HCT116 (cell line): ENCODE results near the gene FBXL13. TPM values are rescaled to one million over a fixed set of nuclear protein-coding genes. Genes with fewer than 3 reads are reported as not detected.

Source experiments
- ATAC-seq: fragments of 200-7000 bp; cut with Tn5 transposase; 2 replicates; pipeline ENCODE4 v1.9.1; 2020; ENCODE audit warnings: mild to moderate bottlenecking, moderate library complexity
- BruUV-seq: library from RNA; stranded (reverse); fragments of 400-500 nt; replicated peaks from 2 replicates; lab custom pipeline; 2021; lab: Mats Ljungman, UMichigan
- CTCF ChIA-PET: fragments of 300-600 bp; sonication (Branson Sonifier 250); formaldehyde crosslinking; loops from one replicate; lab custom pipeline; 2021; ENCODE audit warnings: antibody characterized with exemption; lab: Charles Lee
- POLR2A ChIA-PET: fragments of 300-600, 350-600 bp; sonication (Branson Sonifier 250); formaldehyde crosslinking; loops from one replicate; lab custom pipeline; 2021; ENCODE audit warnings: antibody characterized with exemption; lab: Charles Lee
- RAD21 ChIA-PET, 2 experiments: fragments of 300-600 bp; sonication (Branson Sonifier 250); formaldehyde crosslinking; loops; one replicate each; lab custom pipeline; 2023; ENCODE audit warnings: low total read pairs in 2 of 2; ENCODE audit not compliant: uncharacterized antibody in 2 of 2, unreplicated experiment in 2 of 2, low non-redundant PET in 1 of 2; lab: Charles Lee
- DNase-seq: peaks from one replicate; pipeline ENCODE4 v3.0.0-alpha.2; 2010; ENCODE audit warnings: low read depth, low spot score
- H2AFZ ChIP-seq: fragments of 200-600 bp; shearing (Covaris generic), sonication (generic); 2 replicates; pipeline ENCODE4 v1.6.1; 2017; ENCODE audit warnings: low read depth, mixed run types, mixed read lengths, antibody characterized with exemption, low read length; ENCODE audit not compliant: poor library complexity, severe bottlenecking
- H3K27ac ChIP-seq: 2 replicates; pipeline ENCODE4 v1.5.1; 2012; ENCODE audit warnings: low read depth, low read length
- H3K27me3 ChIP-seq: fragments of 200-600 bp; sonication (generic); 2 replicates; pipeline ENCODE4 v1.6.1; 2016; ENCODE audit warnings: mixed run types, low read length, mixed read lengths; ENCODE audit not compliant: insufficient read depth
- H3K36me3 ChIP-seq, 2 experiments: fragments of 200-500 bp in 1 of 2; fragments of 200-600 bp in 1 of 2; sonication (Bioruptor generic) in 1 of 2; sonication (generic) in 1 of 2; 2 replicates each; pipeline versions ENCODE4 v1.5.1 to v1.6.1; 2014 to 2016; ENCODE audit warnings: low read length in 2 of 2, inconsistent platforms in 1 of 2, mixed read lengths in 1 of 2, mixed run types in 1 of 2; ENCODE audit not compliant: insufficient read depth in 2 of 2, control insufficient read depth in 1 of 2
- H3K4me1 ChIP-seq, 2 experiments: fragments of 200-600 bp in 1 of 2; sonication (generic) in 1 of 2; 2 replicates each; pipeline versions ENCODE4 v1.5.1 to v1.6.1; 2012 to 2017; ENCODE audit warnings: low read length in 2 of 2, inconsistent platforms in 1 of 2, mild to moderate bottlenecking in 1 of 2, mixed read lengths in 1 of 2, mixed run types in 1 of 2, moderate library complexity in 1 of 2; ENCODE audit not compliant: insufficient read depth in 2 of 2, control insufficient read depth in 1 of 2
- H3K4me2 ChIP-seq: fragments of 200-600 bp; sonication (generic); 2 replicates; pipeline ENCODE4 v1.6.1; 2017; ENCODE audit warnings: mixed run types, low read length, mixed read lengths
- H3K4me3 ChIP-seq, 2 experiments: fragments of 200-600 bp in 1 of 2; sonication (generic) in 1 of 2; replicated peaks in 1 of 2; 2 replicates each; pipeline ENCODE4 v1.5.1; 2011 to 2016; ENCODE audit warnings: low read length in 2 of 2, control low read depth in 1 of 2, low read depth in 1 of 2, mild to moderate bottlenecking in 1 of 2, mixed read lengths in 1 of 2, mixed run types in 1 of 2
- H3K79me2 ChIP-seq: fragments of 200-600 bp; sonication (generic); 2 replicates; pipeline ENCODE4 v1.6.1; 2017; ENCODE audit warnings: mild to moderate bottlenecking, mixed run types, low read length, moderate library complexity, mixed read lengths; ENCODE audit not compliant: insufficient read depth
- H3K9ac ChIP-seq: fragments of 200-600 bp; sonication (generic); 2 replicates; pipeline ENCODE4 v1.6.1; 2016; ENCODE audit warnings: low read length, mixed read lengths
- H3K9me2 ChIP-seq: fragments of 200-600 bp; sonication (generic), shearing (Covaris generic); 2 replicates; pipeline ENCODE4 v1.6.1; 2017; ENCODE audit warnings: mixed run types, mild to moderate bottlenecking, moderate library complexity; ENCODE audit not compliant: insufficient read depth
- H3K9me3 ChIP-seq, 2 experiments: fragments of 200-500 bp in 1 of 2; fragments of 200-600 bp in 1 of 2; sonication (Bioruptor generic) in 1 of 2; sonication (generic) in 1 of 2; 2 replicates each; pipeline ENCODE4 v1.6.1; 2014 to 2017; ENCODE audit warnings: low read length in 2 of 2, mixed read lengths in 2 of 2, inconsistent platforms in 1 of 2, low read depth in 1 of 2, mild to moderate bottlenecking in 1 of 2, mixed run types in 1 of 2, moderate library complexity in 1 of 2; ENCODE audit not compliant: control insufficient read depth in 1 of 2, insufficient read depth in 1 of 2
- H4K20me1 ChIP-seq: fragments of 200-600 bp; sonication (generic), shearing (Covaris generic); 2 replicates; pipeline ENCODE4 v1.6.1; 2017; ENCODE audit warnings: mixed run types, mild to moderate bottlenecking, moderate library complexity; ENCODE audit not compliant: insufficient read depth
- CBX3 ChIP-seq: IDR thresholded peaks from 2 replicates; pipeline ENCODE4 v1.6.1; 2012; ENCODE audit warnings: low read depth
- EGR1 ChIP-seq: IDR thresholded peaks from 2 replicates; pipeline ENCODE4 v1.6.1; 2012; ENCODE audit warnings: low read depth
- ELF1 ChIP-seq: IDR thresholded peaks from 2 replicates; pipeline ENCODE4 v1.6.1; 2012; ENCODE audit warnings: low read depth, borderline replicate concordance
- EZH2 ChIP-seq: fragments of 200-600 bp; sonication (generic); IDR thresholded peaks from 2 replicates; pipeline ENCODE4 v1.6.1; 2017; ENCODE audit warnings: antibody characterized with exemption, mixed run types
- EZH2phosphoT487 ChIP-seq: fragments of 200-600 bp; IDR thresholded peaks from 2 replicates; pipeline ENCODE4 v1.6.1; 2018; ENCODE audit warnings: antibody characterized with exemption, borderline replicate concordance
- FOSL1 ChIP-seq: IDR thresholded peaks from 2 replicates; pipeline ENCODE4 v1.6.1; 2012; ENCODE audit warnings: low read depth
- JUND ChIP-seq: IDR thresholded peaks from 2 replicates; pipeline ENCODE4 v1.6.1; 2012
- POLR2A ChIP-seq: IDR thresholded peaks from 2 replicates; pipeline ENCODE4 v1.7.0; 2011; ENCODE audit warnings: borderline replicate concordance; ENCODE audit not compliant: insufficient read depth, insufficient read length; ENCODE audit errors: extremely low read depth
- POLR2AphosphoS5 ChIP-seq: IDR thresholded peaks from 2 replicates; pipeline ENCODE4 v1.6.1; 2011; ENCODE audit warnings: mild to moderate bottlenecking, low read depth, low read length, moderate library complexity
- RAD21 ChIP-seq: IDR thresholded peaks from 2 replicates; pipeline ENCODE4 v1.6.1; 2012; ENCODE audit warnings: low read depth, mild to moderate bottlenecking
- SIN3A ChIP-seq: IDR thresholded peaks from 2 replicates; pipeline ENCODE4 v1.6.1; 2012; ENCODE audit warnings: low read depth
- SRF ChIP-seq: IDR thresholded peaks from 2 replicates; pipeline ENCODE4 v1.6.1; 2012; ENCODE audit warnings: low read depth
- TCF7L2 ChIP-seq: IDR thresholded peaks from 2 replicates; pipeline ENCODE4 v1.7.0; 2011; ENCODE audit warnings: borderline replicate concordance, inconsistent platforms; ENCODE audit not compliant: insufficient read depth, insufficient read length; ENCODE audit errors: extremely low read depth
- ZFX ChIP-seq: fragments of 450-650 bp; IDR thresholded peaks from 2 replicates; pipeline ENCODE4 v1.6.1; 2017
- intact Hi-C: fragments of 100-400 bp; cut with micrococcal nuclease; formaldehyde crosslinking; loops from 2 replicates; pipeline ENCODE4 v1.10.0; 2022
- total RNA-seq: library from RNA; stranded (reverse); gene quantifications from one replicate; pipeline ENCODE4 v1.2.1, GENCODE V29; 2021; ENCODE audit not compliant: unreplicated experiment
- TF ChIP-seq, protein P1 (sequence below): IDR thresholded peaks from 2 replicates; pipeline ENCODE4 v1.6.1; 2012; ENCODE audit warnings: low read depth
- TF ChIP-seq, protein P2 (sequence below), 3 experiments: fragments of 200-600 bp in 1 of 3; sonication (generic) in 1 of 3; IDR thresholded peaks in 2 of 3; conservative IDR thresholded peaks in 1 of 3; 2 replicates each; pipeline ENCODE4 v1.5.1; 2012 to 2017; ENCODE audit warnings: low read depth in 2 of 3, low read length in 2 of 3, antibody characterized with exemption in 1 of 3, borderline replicate concordance in 1 of 3, control low read depth in 1 of 3, mild to moderate bottlenecking in 1 of 3, mixed read lengths in 1 of 3, mixed run types in 1 of 3, moderate library complexity in 1 of 3; ENCODE audit not compliant: insufficient read depth in 1 of 3
- TF ChIP-seq, protein P3 (sequence below): IDR thresholded peaks from 2 replicates; pipeline ENCODE4 v1.6.1; 2012

Gene FBXL13
- total RNA-seq, 1 experiment from 2014 or later: 1.0 TPM

DNA sequence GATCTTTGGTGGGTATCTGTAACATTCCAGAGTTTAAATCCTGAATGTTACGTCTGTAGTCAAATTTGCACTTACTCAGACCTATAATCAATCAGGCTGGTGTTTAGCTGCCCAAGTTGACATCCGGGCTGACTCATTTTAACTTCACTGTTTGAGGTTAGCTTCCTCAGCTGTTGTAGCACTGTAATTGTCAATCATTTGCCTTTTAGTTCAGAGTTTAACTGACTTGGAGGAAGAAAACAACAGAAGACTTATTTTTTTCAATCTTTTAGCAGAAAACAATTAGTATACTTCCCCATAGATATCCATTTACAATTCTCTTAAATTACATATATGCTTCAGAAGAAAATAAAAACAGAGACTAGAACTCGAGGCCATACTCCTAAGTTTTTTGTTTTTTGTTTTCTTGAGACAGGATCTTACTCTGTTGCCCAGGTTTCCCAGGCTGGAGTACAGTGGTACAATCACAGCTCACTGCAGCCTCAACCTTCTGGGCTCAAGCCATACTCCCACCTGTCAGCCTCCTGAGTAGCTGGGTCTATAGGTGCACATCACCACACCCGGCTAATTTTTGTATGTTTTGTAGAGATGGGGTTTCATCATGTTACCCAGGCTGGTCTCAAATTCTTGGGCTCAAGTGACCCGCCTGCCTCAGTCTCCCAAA lies 200.3 kb downstream of the FBXL13 start (continued):
- TF ChIP-seq, protein P1, sequence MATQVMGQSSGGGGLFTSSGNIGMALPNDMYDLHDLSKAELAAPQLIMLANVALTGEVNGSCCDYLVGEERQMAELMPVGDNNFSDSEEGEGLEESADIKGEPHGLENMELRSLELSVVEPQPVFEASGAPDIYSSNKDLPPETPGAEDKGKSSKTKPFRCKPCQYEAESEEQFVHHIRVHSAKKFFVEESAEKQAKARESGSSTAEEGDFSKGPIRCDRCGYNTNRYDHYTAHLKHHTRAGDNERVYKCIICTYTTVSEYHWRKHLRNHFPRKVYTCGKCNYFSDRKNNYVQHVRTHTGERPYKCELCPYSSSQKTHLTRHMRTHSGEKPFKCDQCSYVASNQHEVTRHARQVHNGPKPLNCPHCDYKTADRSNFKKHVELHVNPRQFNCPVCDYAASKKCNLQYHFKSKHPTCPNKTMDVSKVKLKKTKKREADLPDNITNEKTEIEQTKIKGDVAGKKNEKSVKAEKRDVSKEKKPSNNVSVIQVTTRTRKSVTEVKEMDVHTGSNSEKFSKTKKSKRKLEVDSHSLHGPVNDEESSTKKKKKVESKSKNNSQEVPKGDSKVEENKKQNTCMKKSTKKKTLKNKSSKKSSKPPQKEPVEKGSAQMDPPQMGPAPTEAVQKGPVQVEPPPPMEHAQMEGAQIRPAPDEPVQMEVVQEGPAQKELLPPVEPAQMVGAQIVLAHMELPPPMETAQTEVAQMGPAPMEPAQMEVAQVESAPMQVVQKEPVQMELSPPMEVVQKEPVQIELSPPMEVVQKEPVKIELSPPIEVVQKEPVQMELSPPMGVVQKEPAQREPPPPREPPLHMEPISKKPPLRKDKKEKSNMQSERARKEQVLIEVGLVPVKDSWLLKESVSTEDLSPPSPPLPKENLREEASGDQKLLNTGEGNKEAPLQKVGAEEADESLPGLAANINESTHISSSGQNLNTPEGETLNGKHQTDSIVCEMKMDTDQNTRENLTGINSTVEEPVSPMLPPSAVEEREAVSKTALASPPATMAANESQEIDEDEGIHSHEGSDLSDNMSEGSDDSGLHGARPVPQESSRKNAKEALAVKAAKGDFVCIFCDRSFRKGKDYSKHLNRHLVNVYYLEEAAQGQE: no peak
- TF ChIP-seq EZH2 (no peak), ZFX (no peak), SIN3A (peak; percentile 77), EGR1 (no peak)

DNA sequence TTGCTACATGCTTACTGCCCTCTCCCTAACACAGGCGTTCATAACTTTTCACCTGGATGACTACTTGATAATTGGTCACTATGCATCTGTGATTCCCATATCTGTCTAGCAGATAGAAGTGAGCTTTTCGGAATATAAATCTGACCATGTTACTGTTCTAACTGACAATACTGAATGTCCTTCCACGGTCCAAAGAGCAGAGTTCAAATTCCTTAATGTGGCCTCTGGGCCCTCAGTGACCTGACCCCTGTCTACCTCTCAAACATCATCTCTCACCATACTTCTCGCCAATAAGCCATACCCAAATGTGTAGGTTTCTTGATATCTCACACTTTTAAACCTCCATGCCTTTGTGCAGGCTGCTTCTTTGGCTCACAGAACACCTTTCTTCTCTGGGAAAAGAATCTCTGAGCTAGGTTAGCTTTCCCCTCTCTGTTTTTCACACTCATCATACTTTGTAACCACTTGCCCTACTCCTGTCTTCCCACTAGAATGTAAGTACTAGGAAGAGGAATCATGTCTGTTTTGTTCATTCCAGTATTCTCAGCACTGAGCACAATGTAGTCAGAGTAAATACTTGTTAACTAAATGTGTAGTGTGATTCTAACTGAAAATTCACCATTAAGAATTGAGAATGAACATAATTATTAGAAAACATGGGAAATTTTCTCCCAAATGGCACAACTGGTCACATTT lies 201.0 kb downstream of the FBXL13 start:
- Histone ChIP-seq H3K4me2 (peak overlapping the region; percentile 64), H2AFZ (peak overlapping the region; percentile 2), H4K20me1 (no peaks in the 10 kb centered on the region), H3K4me3 (0 out of 4 replicates have a peak overlapping the region, but pooled peaks of 1 of the 2 experiments have one; percentile 6), H3K9me2 (no peaks in the 10 kb centered on the region), H3K79me2 (no peaks in the 10 kb centered on the region), H3K27ac (no peak overlapping the region; the same call in 1 of the 2 replicates), H3K27me3 (no peaks in the 10 kb centered on the region), H3K9ac (peak overlapping the region; percentile 4; the same call in 1 of the 2 replicates), H3K4me1 (peaks cover 32 to 52% of the 10 kb centered on the region in 2 experiments), H3K36me3 (no peaks in the 10 kb centered on the region), H3K9me3 (no peaks in the 10 kb centered on the region)
- BruUV-seq: no TSS peak
- RAD21 ChIA-PET: no interaction called here
- CTCF ChIA-PET: interaction anchor here (2.1 kb wide), 1 partner anchor 188 kb away, joined by 19 read pairs; no protein-coding TSS in a partner anchor
- POLR2A ChIA-PET: no interaction called here
- DNase-seq (no peak), ATAC-seq (no peak)
- intact Hi-C loops: no loop called here
- TF ChIP-seq SRF (no peak), RAD21 (no peak), ELF1 (no peak), FOSL1 (no peak), TCF7L2 (no peak), ZFX (no peak), SIN3A (no peak), CBX3 (no peak), JUND (no peak), POLR2A (no peak), POLR2AphosphoS5 (no peak), EZH2phosphoT487 (no peak)
- TF ChIP-seq, protein P2, sequence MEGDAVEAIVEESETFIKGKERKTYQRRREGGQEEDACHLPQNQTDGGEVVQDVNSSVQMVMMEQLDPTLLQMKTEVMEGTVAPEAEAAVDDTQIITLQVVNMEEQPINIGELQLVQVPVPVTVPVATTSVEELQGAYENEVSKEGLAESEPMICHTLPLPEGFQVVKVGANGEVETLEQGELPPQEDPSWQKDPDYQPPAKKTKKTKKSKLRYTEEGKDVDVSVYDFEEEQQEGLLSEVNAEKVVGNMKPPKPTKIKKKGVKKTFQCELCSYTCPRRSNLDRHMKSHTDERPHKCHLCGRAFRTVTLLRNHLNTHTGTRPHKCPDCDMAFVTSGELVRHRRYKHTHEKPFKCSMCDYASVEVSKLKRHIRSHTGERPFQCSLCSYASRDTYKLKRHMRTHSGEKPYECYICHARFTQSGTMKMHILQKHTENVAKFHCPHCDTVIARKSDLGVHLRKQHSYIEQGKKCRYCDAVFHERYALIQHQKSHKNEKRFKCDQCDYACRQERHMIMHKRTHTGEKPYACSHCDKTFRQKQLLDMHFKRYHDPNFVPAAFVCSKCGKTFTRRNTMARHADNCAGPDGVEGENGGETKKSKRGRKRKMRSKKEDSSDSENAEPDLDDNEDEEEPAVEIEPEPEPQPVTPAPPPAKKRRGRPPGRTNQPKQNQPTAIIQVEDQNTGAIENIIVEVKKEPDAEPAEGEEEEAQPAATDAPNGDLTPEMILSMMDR (IDR thresholded peaks at IDR 0.05 in 2 of 3, conservative IDR thresholded peaks at IDR 0.05 in 1 of 3; ENCODE audit: borderline replicate concordance in 1 of 3, insufficient read depth in 1 of 3, low read depth in 2 of 3, low read length in 2 of 3): no peak
- TF ChIP-seq, protein P3, sequence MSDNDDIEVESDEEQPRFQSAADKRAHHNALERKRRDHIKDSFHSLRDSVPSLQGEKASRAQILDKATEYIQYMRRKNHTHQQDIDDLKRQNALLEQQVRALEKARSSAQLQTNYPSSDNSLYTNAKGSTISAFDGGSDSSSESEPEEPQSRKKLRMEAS: no peak
